Neural cell (in vitro differentiated cells): Measurements from ENCODE around the gene THEM4.

ENCODE experiments used
- EP300 ChIP-seq: fragments of 450-650 bp; conservative IDR thresholded peaks from 2 replicates; pipeline ENCODE4 v1.6.1; 2014; ENCODE audit warnings: antibody characterized with exemption, mild to moderate bottlenecking, moderate library complexity; ENCODE audit not compliant: poor library complexity, severe bottlenecking
- EZH2 ChIP-seq: fragments of 200-600, 300-800 bp; shearing (Covaris generic), sonication (generic); IDR thresholded peaks from 2 replicates; pipeline ENCODE4 v1.6.1; 2014; ENCODE audit warnings: antibody characterized with exemption, low read length, borderline replicate concordance, mild to moderate bottlenecking; ENCODE audit not compliant: insufficient read depth, poor library complexity, severe bottlenecking
- POLR2AphosphoS5 ChIP-seq: IDR thresholded peaks from 2 replicates; pipeline ENCODE4 v1.6.1; 2012
- RAD21 ChIP-seq: fragments of 450-650 bp; conservative IDR thresholded peaks from 2 replicates; pipeline ENCODE4 v1.6.1; 2014; ENCODE audit warnings: antibody characterized with exemption, mild to moderate bottlenecking, moderate library complexity
- TAF1 ChIP-seq: IDR thresholded peaks from 2 replicates; pipeline ENCODE4 v1.6.1; 2012; ENCODE audit warnings: low read depth
- TF ChIP-seq, protein P1 (sequence below): fragments of 450-650 bp; IDR thresholded peaks from 2 replicates; pipeline ENCODE4 v1.5.1; 2014; ENCODE audit warnings: antibody characterized with exemption, mild to moderate bottlenecking, moderate library complexity; ENCODE audit not compliant: poor library complexity, severe bottlenecking
- TF ChIP-seq, protein P2 (sequence below): IDR thresholded peaks from 2 replicates; pipeline ENCODE4 v1.6.1; 2012; ENCODE audit warnings: borderline replicate concordance

DNA sequence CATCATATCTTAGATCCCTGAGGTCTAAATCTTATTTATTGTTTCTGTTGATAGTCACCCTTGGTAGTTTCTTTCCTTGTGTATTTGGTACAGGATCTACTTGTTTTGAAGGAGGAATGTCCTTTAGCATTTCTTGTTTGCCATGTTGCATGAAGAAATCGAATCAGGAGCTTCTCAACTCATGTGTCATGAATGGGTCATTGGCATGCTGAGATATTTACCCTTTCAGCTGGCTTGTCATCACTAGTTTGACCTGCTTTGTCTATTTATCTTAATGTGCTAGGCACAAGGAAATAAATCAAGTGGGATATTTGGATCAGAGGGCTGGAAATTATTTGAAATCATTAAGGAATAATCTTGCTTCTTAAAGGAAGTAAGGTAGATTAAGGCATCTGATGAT is 23.8 kb downstream of the THEM4 start:
- TF ChIP-seq POLR2AphosphoS5 (no peak), EP300 (no peak), EZH2 (no peak), TAF1 (no peak), RAD21 (no peak)
- TF ChIP-seq, protein P1, sequence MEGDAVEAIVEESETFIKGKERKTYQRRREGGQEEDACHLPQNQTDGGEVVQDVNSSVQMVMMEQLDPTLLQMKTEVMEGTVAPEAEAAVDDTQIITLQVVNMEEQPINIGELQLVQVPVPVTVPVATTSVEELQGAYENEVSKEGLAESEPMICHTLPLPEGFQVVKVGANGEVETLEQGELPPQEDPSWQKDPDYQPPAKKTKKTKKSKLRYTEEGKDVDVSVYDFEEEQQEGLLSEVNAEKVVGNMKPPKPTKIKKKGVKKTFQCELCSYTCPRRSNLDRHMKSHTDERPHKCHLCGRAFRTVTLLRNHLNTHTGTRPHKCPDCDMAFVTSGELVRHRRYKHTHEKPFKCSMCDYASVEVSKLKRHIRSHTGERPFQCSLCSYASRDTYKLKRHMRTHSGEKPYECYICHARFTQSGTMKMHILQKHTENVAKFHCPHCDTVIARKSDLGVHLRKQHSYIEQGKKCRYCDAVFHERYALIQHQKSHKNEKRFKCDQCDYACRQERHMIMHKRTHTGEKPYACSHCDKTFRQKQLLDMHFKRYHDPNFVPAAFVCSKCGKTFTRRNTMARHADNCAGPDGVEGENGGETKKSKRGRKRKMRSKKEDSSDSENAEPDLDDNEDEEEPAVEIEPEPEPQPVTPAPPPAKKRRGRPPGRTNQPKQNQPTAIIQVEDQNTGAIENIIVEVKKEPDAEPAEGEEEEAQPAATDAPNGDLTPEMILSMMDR = no peak
- TF ChIP-seq, protein P2, sequence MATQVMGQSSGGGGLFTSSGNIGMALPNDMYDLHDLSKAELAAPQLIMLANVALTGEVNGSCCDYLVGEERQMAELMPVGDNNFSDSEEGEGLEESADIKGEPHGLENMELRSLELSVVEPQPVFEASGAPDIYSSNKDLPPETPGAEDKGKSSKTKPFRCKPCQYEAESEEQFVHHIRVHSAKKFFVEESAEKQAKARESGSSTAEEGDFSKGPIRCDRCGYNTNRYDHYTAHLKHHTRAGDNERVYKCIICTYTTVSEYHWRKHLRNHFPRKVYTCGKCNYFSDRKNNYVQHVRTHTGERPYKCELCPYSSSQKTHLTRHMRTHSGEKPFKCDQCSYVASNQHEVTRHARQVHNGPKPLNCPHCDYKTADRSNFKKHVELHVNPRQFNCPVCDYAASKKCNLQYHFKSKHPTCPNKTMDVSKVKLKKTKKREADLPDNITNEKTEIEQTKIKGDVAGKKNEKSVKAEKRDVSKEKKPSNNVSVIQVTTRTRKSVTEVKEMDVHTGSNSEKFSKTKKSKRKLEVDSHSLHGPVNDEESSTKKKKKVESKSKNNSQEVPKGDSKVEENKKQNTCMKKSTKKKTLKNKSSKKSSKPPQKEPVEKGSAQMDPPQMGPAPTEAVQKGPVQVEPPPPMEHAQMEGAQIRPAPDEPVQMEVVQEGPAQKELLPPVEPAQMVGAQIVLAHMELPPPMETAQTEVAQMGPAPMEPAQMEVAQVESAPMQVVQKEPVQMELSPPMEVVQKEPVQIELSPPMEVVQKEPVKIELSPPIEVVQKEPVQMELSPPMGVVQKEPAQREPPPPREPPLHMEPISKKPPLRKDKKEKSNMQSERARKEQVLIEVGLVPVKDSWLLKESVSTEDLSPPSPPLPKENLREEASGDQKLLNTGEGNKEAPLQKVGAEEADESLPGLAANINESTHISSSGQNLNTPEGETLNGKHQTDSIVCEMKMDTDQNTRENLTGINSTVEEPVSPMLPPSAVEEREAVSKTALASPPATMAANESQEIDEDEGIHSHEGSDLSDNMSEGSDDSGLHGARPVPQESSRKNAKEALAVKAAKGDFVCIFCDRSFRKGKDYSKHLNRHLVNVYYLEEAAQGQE = no peak
